Spleen (tissue), 11 donors: ENCODE data around the gene IFT172. TPM values are rescaled to one million over a fixed set of nuclear protein-coding genes. Genes with fewer than 3 reads are reported as not detected.

Source experiments
- DNase-seq: peaks from one replicate; pipeline ENCODE4 v3.0.0-alpha.2; 2020
- H3K27ac ChIP-seq, 8 donors: fragments of 200-600 bp; sonication (generic) in 7 of 8; 1 replicate in 4 of 8; 2 replicates in 4 of 8; pipeline versions ENCODE4 v1.5.0 to v1.8.0; 2016 to 2021; ENCODE audit warnings: inconsistent platforms in 4 of 8, mild to moderate bottlenecking in 4 of 8, moderate library complexity in 1 of 8
- H3K27me3 ChIP-seq, 7 donors: fragments of 200-600 bp; sonication (generic) in 6 of 7; replicated peaks in 1 of 7; 1 replicate in 4 of 7; 2 replicates in 3 of 7; pipeline versions ENCODE4 v1.5.0 to v1.8.0; 2016 to 2021; ENCODE audit warnings: inconsistent platforms in 3 of 7, mild to moderate bottlenecking in 1 of 7
- H3K36me3 ChIP-seq, 6 donors: fragments of 200-600 bp; sonication (generic) in 5 of 6; 1 replicate in 4 of 6; 2 replicates in 2 of 6; pipeline versions ENCODE4 v1.5.0 to v1.8.0; 2016 to 2021; ENCODE audit warnings: inconsistent platforms in 2 of 6
- H3K4me1 ChIP-seq, 6 donors: fragments of 200-600 bp; sonication (generic) in 5 of 6; 1 replicate in 3 of 6; 2 replicates in 3 of 6; pipeline versions ENCODE4 v1.5.0 to v1.8.0; 2016 to 2021; ENCODE audit warnings: inconsistent platforms in 3 of 6
- H3K4me3 ChIP-seq, 8 donors: fragments of 200-600 bp; sonication (generic) in 7 of 8; 1 replicate in 4 of 8; 2 replicates in 4 of 8; pipeline versions ENCODE4 v1.5.0 to v1.8.0; 2016 to 2021; ENCODE audit warnings: inconsistent platforms in 4 of 8, mild to moderate bottlenecking in 4 of 8, moderate library complexity in 2 of 8
- H3K9me3 ChIP-seq, 8 donors: fragments of 200-600 bp; sonication (generic) in 7 of 8; 1 replicate in 4 of 8; 2 replicates in 4 of 8; pipeline versions ENCODE4 v1.5.0 to v1.8.0; 2016 to 2021; ENCODE audit warnings: inconsistent platforms in 4 of 8
- POLR2A ChIP-seq, 3 donors: fragments of 450-650 bp; IDR thresholded peaks; one replicate each; pipeline ENCODE4 v1.5.1; 2017; ENCODE audit warnings: antibody characterized with exemption in 3 of 3, mild to moderate bottlenecking in 1 of 3
- POLR2AphosphoS5 ChIP-seq, 3 donors: sonication (generic); formaldehyde crosslinking; IDR thresholded peaks; one replicate each; pipeline ENCODE4 v1.5.1; 2017; ENCODE audit warnings: antibody characterized with exemption in 3 of 3
- WGBS, 5 donors: extraction: QIAGEN DNeasy Blood & Tissue Kit in 3 of 5; methylation state at CpG; one replicate each; pipeline versions ENCODE4 v1.1.5 to v1.1.7; 2013 to 2018; 5-methylcytosine and 5-hydroxymethylcytosine counted together
- intact Hi-C: fragments of 100-400 bp; cut with DNase I; formaldehyde crosslinking; loops from one replicate; pipeline ENCODE4 v1.15.0; 2023; ENCODE audit warnings: low total_unique reads
- polyA plus RNA-seq, 3 donors: library from polyadenylated mRNA; stranded (reverse); fragments of 200-250 nt; gene quantifications; one replicate each; pipeline ENCODE4 v1.2.1, GENCODE V29; 2013
- total RNA-seq, 7 donors: library from RNA; depleted of rRNA in 3 of 7; stranded (reverse); fragments of >200 nt in 3 of 7; fragmentation: NEBNext Ultra II Directional in 4 of 7; extraction: Animal tissue kit (Norgen Biotek cat#: 25700) in 4 of 7; gene quantifications; one replicate each; pipeline versions ENCODE4 v1.1.0 to v1.2.1, GENCODE V29; 2016 to 2021
- TF ChIP-seq, protein P1 (sequence below), 11 experiments: fragments of 200-600 bp in 7 of 11; fragments of 450-650 bp in 4 of 11; sonication (generic) in 4 of 11; IDR thresholded peaks in 8 of 11; conservative IDR thresholded peaks in 3 of 11; 1 replicate in 7 of 11; 2 replicates in 4 of 11; pipeline versions ENCODE4 v1.4.0 to v1.8.0; 2016 to 2021; ENCODE audit warnings: antibody characterized with exemption in 11 of 11, inconsistent platforms in 4 of 11, mild to moderate bottlenecking in 1 of 11
- donor health status: healthy with polysubstance abuse.
- donor health status: DM: no; HTN: no; CAD: no; lungs with moderate emphysema.
- donor health status: DM: no; HTN: no; CAD: no.
- donor health status: Bipolar disorder and iron deficiency.
- donor health status: healthy.
- donor health status: DM: no; HTN: no; CAD: no.
- donor health status: DM: yes; HTN: yes; CAD: no.

The IFT172 gene
- total and polyA plus RNA-seq, 10 donors, result 14.4 to 48.4 (median 35.1) TPM

DNA sequence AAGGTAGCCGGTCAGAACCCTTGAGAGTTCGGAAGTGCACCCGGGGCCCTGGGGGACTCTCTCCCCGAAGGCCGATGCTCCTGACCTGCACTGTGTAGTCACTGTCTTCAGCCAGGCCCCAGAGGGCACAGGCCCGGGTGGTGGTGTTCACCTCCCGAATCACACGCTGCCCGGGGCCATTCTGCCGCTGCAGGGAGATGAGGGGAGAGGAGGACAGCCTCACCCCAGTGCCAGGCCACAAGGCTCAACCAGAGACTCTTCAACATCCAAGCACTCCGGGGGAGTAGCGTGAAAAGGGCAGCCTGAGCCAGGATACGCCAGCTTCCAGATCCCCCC lies 4.4 kb upstream of the IFT172 start:
- H3K36me3 ChIP-seq, result peaks cover 0 to 5% (median 0%) of the 10 kb centered on the region in 6 donors
- peak overlapping the region in 1 of 8 donors; percentile 76 for H3K4me3 ChIP-seq
- H3K4me1 ChIP-seq, result peaks cover 8 to 45% (median 29%) of the 10 kb centered on the region in 6 donors
- H3K27me3 ChIP-seq, result peaks cover 0 to 53% (median 17%) of the 10 kb centered on the region in 7 donors
- TF ChIP-seq, protein P1, sequence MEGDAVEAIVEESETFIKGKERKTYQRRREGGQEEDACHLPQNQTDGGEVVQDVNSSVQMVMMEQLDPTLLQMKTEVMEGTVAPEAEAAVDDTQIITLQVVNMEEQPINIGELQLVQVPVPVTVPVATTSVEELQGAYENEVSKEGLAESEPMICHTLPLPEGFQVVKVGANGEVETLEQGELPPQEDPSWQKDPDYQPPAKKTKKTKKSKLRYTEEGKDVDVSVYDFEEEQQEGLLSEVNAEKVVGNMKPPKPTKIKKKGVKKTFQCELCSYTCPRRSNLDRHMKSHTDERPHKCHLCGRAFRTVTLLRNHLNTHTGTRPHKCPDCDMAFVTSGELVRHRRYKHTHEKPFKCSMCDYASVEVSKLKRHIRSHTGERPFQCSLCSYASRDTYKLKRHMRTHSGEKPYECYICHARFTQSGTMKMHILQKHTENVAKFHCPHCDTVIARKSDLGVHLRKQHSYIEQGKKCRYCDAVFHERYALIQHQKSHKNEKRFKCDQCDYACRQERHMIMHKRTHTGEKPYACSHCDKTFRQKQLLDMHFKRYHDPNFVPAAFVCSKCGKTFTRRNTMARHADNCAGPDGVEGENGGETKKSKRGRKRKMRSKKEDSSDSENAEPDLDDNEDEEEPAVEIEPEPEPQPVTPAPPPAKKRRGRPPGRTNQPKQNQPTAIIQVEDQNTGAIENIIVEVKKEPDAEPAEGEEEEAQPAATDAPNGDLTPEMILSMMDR (IDR thresholded peaks at IDR 0.05 in 8 of 11, conservative IDR thresholded peaks at IDR 0.05 in 3 of 11), result no peak
- TF ChIP-seq POLR2A (IDR thresholded peaks at IDR 0.05), result no peak
- no peak for TF ChIP-seq POLR2AphosphoS5 (IDR thresholded peaks at IDR 0.05)
- no peak for DNase-seq
- 89 to 91% (median 90%) methylated on average over 10 to 13 of the region's 13 CpGs for WGBS, 5 donors
- H3K27ac ChIP-seq, result peak overlapping the region in 3 of 8 donors; percentile 51 to 66 (median 60)
- intact Hi-C loops, result no loop called here
- H3K9me3 ChIP-seq, result no peaks in the 10 kb centered on the region

DNA sequence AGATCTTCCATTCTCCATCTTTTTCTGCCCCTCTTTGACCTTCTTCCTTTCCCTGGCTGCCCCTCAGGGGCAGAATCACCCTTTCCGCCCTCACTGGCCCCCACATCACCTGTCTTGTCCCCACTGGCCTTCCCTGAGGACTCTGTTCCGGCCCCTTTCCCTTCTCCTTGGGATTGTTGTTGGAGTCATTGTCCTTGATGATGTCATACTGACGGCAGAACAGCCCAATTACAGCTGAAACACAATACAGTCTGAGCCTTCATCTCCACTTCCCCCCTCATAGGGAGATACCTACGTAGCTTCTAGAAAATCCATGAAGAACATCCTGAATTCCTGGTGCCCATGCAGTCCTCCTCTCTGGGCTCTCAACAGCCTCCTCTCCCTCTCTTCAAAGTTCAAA lies 3.0 kb upstream of the IFT172 start:
- Histone ChIP-seq H3K36me3 (peaks cover 0 to 5% (median 0%) of the 10 kb centered on the region in 6 donors), H3K9me3 (no peaks in the 10 kb centered on the region), H3K27ac (no peak overlapping the region), H3K4me1 (peaks cover 13 to 57% (median 39%) of the 10 kb centered on the region in 6 donors), H3K27me3 (peaks cover 0 to 44% (median 17%) of the 10 kb centered on the region in 7 donors), H3K4me3 (no peak overlapping the region)
- intact Hi-C loops, result no loop called here
- TF ChIP-seq POLR2AphosphoS5 (IDR thresholded peaks at IDR 0.05), result no peak
- TF ChIP-seq POLR2A (IDR thresholded peaks at IDR 0.05), result no peak
- TF ChIP-seq, protein P1 (IDR thresholded peaks at IDR 0.05 in 8 of 11, conservative IDR thresholded peaks at IDR 0.05 in 3 of 11), result no peak
- DNase-seq, result no peak
- 77 to 89% (median 82%) methylated on average over 4 of the region's 4 CpGs for WGBS, 5 donors

DNA sequence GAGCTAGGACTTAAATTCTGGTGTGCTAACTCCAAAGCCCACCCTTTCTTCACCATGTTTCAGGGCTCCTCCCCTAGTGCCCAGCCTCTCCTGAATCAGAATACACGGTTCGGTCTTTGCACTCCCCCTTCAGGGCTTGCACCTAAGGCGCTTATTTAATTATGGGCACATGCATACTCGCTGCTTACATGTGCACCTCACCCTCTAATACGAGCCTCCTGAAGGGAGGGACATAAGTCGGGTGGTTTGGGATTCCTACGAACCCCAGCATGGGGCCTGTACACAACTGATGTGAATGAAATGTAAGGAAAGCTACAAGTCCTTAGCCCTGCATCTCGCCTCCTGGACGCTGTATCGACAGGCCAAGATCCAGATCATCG lies 435 bp downstream of the IFT172 start:
- TF ChIP-seq POLR2A (IDR thresholded peaks at IDR 0.05), result no peak
- no peak for TF ChIP-seq POLR2AphosphoS5 (IDR thresholded peaks at IDR 0.05)
- TF ChIP-seq, protein P1 (IDR thresholded peaks at IDR 0.05 in 8 of 11, conservative IDR thresholded peaks at IDR 0.05 in 3 of 11), result no peak
- H3K9me3 ChIP-seq, result no peaks in the 10 kb centered on the region
- WGBS, 5 donors, result 3 to 6% (median 4%) methylated on average over 11 of the region's 11 CpGs
- no peak for DNase-seq
- peak overlapping the region; percentile 54 to 78 (median 63) for H3K4me3 ChIP-seq
- H3K36me3 ChIP-seq, result peaks cover 0 to 13% (median 2%) of the 10 kb centered on the region in 6 donors
- intact Hi-C loops, result no loop called here
- peaks cover 0 to 10% (median 2%) of the 10 kb centered on the region in 7 donors for H3K27me3 ChIP-seq
- H3K4me1 ChIP-seq, result peaks cover 6 to 54% (median 33%) of the 10 kb centered on the region in 6 donors
- H3K27ac ChIP-seq, result peak overlapping the region in 7 of 8 donors; percentile 58 to 84 (median 74)

DNA sequence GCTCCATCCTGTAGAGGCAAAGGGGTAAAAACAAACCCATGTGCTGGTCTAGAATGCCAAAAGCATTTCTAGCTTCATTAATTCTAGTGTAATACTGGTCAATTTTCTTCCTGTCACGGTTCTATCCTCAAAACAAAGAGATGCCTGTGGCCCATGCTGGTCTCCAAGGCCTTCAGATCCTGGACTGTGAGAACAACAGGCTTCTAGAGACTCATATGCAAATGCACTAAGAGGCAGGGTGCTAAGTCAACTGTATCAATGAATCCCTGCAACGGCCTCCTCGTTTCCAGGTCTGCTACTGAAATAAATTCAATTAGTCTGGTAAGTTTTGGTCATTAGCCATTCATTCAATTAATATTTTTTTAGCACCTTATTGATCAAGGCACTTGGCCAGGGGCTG lies 4.0 kb downstream of the IFT172 start:
- 72 to 76% (median 75%) methylated on average over 3 of the region's 3 CpGs for WGBS, 5 donors
- no peak overlapping the region for H3K4me3 ChIP-seq
- H3K9me3 ChIP-seq, result no peaks in the 10 kb centered on the region
- intact Hi-C loops, result no loop called here
- H3K36me3 ChIP-seq, result peaks cover 3 to 42% (median 13%) of the 10 kb centered on the region in 6 donors
- H3K27me3 ChIP-seq, result no peaks in the 10 kb centered on the region
- no peak for DNase-seq
- peaks cover 6 to 49% (median 31%) of the 10 kb centered on the region in 6 donors for H3K4me1 ChIP-seq
- H3K27ac ChIP-seq, result peak overlapping the region in 1 of 8 donors; percentile 39
- TF ChIP-seq POLR2A (IDR thresholded peaks at IDR 0.05) (no peak), POLR2AphosphoS5 (IDR thresholded peaks at IDR 0.05) (no peak)
- TF ChIP-seq, protein P1 (IDR thresholded peaks at IDR 0.05 in 8 of 11, conservative IDR thresholded peaks at IDR 0.05 in 3 of 11), result no peak
